ENCODE data around the gene GLYR1.

The GLYR1 gene

GRCh38 chr16:4805231-4805630 is 41.9 kb downstream of the GLYR1 start:
- DNase-seq (ENCODE audit: low spot score): no peak

- no peak for DNase-seq (ENCODE audit: low spot score)
Observed at GRCh38 chr16:4803898-4804762, 43.0 kb downstream of the GLYR1 start.

DNA sequence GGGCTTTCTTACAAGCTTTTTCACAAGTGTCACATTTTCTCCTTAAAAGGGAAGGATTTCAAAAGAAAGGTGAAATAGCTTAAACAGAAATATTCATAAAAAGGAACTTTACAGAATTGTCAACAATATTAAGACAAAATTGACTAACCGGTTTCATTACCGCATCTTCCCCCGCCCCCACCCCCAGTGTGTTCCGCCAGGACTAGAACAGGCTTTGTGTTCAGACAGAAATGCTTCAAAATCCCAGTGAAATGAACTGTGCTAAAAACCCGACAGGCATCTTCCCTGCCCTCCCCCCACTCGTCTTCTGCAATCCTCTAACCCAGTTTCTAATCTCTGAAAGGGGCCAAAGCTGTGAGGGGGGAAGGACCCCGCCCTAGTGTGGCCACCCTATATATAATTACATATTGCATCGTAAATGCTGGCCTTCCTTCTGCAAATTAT is 43.7 kb downstream of the GLYR1 start:
- no peak for DNase-seq (ENCODE audit: low spot score)

- peak; percentile 99 for DNase-seq (ENCODE audit: low spot score)
Observed at GRCh38 chr16:4802659-4803287, 44.3 kb downstream of the GLYR1 start.

DNA sequence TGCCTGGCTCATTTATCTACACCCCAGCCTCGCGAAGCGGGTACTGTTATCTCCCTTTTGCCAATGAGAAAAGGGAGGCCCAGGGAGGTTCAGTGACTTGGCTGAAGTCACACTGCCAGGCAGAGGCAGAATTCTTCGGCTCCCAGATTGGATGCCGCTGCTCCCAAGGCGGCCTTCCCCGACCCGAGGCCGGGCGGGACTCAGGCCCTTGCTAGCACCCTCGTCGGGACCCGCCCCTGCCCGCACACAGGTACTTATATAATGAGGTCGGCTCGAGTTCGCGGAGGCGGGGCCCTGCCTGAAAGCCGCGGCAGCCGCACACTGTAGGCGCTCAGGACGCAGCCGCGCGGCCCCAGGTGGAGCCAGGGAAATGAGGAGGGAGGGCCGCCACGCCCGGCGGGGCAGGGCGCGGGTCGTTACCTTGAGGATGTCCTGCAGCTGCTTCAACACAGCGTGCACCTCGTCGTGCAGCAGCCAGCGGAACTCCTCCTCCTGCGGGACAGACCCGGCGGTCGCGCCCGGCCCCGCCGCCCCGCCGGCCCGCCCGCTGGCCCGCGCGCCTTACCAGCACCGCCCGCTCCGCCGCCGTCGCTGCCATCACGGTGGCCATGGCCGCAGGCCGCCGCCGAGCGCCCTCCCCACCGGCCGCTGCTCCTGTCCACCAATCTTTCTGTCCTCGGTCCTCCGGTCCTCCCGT is 45.0 kb downstream of the GLYR1 start, which contains the start of gene ROGDI:
Gene ROGDI, minus strand, starts transcription at position 672 of the 697 bp plus-strand sequence. Its CDS starts 62 bp downstream, at position 610.
- peak; percentile 63 for DNase-seq (ENCODE audit: low spot score)

DNA sequence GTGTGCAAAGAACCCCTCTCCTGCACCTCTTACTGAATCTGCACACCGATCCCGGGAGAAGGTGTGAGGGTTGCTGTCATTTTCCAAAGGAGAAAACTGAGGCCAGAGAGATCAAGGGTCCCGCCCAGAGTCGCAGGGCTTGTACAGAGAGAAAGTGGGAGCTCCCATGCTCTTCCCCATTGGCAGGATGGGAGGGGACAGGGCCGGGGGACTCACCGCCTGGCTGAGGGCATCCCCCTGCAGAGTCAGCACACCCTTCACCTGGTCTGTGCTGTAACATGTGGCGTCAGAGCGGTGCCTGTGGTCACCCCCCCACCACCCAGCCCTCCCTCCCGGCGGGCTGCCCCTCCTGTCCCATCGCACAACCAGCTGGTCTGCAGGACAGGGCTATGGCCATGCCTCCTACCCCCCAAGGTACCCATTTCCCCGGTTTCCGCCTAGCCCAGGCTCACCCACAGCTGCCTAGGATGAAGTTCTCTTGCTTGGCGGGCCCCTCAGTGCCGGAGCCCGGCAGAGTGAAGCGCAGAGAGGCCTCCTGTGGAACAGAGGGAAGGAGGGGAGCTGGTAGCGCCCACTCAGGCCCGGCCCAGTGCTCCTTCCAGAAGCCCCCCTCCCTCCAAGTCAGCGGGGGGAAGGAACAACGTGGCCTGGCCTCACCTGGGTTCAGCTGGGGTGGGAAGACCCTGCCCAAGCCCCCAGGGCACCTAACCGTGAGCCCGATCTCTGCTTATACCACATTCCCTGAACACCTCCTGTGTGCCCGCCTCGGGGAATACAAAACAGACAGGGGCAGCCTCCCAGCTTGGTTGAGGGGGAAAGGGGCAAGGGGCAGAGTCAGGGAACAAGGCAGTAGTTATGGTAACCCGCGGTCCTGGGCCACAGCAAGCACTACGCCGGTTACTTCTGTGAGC is 45.8 kb downstream of the GLYR1 start:
- DNase-seq (ENCODE audit: low spot score): no peak

DNA sequence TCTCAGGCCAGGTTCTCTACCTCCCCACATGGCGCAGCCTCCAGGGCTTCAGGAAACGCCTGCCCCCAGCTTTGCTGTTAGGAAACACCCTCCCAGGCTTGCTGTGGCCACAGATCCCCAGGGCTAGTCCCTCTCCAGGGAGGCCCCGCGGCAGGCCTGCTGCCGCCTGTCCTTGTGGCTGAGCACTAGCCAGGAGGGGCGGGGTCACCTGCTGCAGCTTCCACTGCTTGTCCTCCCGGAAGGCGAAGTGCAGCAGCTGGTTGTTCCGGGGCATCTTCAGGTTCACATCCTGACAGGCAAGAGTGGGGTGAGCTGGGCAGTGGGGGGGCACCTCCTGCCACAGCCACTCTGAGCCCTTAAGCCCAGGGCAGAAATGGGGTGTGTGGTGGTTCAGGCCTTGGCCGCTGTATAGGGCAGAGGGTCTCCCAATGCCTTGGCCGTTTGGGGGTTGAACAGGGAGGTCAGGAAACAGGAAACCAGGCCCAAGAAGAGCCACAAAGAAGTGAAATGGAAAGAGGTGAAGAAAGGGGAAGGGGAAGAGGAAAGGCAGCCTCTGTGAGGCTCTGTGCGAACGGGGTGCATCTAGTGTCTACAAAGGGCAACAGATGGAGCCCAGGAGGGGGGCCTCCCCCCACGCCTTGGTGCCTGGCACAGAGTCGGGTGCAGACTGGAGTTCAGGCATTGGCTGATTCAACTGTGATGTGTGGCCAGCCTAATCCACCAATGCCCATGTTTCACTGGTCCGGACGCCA is 46.6 kb downstream of the GLYR1 start:
- no peak for DNase-seq (ENCODE audit: low spot score)

- no peak for DNase-seq (ENCODE audit: low spot score)
Observed at GRCh38 chr16:4799171-4799855, 47.8 kb downstream of the GLYR1 start.

DNA sequence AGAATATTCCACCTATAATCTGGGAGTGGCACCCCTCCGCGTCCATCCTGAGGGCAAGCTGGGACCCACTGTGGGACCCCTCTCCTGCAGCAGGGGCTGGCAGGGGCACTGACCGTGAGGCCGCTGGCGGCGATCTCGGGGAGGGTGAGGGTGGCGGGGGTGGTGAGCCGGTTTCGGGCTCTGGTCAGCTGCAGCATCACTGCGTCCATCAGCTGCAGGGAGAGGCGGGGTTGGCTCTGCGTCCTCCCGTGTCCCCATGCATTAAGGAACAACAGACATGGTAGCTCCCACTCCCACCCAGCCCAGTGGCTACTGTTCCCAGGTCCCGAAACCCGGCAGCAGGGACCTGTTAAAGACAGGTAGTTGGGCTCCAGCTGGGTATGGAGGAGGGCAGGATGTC is 48.6 kb downstream of the GLYR1 start:
- no peak for DNase-seq (ENCODE audit: low spot score)

- no peak for DNase-seq (ENCODE audit: low spot score)
Observed at GRCh38 chr16:4797805-4798252, 49.3 kb downstream of the GLYR1 start.

DNA sequence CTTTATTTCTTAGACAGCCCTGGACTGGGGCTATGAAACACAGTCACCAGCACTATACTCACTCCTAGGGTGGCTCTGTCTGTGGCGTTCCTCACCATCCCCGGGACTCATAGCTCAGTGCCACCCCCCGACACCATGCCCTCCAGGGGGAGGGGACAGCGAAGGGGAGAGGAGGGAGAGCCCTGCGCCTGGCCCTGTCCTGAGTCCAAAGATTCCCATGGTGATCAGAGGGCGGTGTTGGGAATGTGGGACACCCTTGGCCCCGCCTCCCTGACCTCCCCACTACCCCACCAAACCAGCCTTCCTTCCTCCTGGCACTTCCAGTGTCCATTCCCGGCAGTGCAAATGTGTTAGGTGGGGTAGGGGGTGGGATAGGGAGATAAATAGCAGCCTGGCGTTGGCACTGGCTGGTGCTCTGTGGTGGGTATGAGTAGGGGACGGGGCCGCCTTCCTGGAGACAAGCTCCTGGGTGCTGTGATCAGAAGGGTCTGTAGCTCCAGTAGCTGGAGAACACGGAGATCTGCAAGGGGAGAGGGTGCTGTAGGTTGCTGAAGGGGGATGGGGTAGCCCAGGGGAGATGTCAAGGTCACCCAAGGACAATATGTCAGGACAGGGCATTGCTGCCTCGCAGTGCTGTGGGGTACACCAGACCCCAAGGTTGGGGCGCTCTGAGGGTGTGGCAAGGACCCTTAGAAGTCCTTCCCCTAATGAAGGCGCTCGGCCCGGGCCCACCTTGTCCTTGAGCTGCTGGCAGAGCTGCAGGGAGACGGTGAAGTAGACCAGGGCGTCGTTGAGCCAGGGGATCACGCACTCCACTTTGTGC is 49.9 kb downstream of the GLYR1 start:
- DNase-seq (ENCODE audit: low spot score): no peak

DNA sequence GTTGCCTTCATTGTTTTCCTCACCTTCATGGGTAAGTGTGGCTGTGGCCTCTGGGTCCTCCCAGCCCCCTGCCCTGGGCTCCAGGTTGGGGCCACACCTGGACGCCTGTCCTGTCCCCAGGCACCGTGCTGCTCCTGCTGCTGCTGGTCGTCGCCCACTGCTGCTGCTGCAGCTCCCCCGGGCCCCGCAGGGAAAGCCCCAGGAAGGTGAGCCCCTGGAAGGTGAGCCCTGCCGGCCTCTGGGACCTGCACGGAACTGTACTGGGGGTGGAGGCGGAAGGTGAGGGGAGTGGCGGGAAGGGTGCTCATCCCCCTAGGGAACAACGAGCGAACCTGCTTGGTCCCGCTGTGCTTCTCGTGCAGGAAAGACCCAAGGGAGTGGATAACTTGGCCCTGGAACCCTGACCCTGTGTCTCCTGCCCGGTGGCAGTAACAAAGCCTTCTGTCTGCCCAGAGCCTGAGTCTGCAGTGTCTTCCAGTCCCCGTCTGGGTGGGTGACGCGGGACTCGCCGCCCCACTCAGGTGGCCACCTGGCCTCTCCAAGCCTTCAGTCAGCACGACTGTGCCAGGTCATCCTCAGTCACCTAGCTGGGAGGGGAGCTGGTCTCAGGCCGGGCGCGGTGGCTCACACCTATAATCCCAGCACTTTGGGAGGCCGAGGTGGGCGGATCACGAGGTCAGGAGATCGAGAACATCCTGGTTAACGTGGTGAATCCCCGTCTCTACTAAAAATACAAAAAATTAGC is 51.1 kb downstream of the GLYR1 start:
- DNase-seq (ENCODE audit: low spot score): no peak

GRCh38 chr16:4795181-4795827 is 51.8 kb downstream of the GLYR1 start, which contains the start of gene SMIM22:
Gene SMIM22 (plus strand): TSS chr16:4795369. CDS start chr16:4795735, 366 bp downstream.
- no peak for DNase-seq (ENCODE audit: low spot score)

- DNase-seq (ENCODE audit: low spot score): no peak
Observed at GRCh38 chr16:4792951-4793513, 54.1 kb downstream of the GLYR1 start.

GRCh38 chr16:4790871-4791270 is 56.2 kb downstream of the GLYR1 start:
- DNase-seq (ENCODE audit: low spot score): no peak

GRCh38 chr16:4790261-4790660 is 56.8 kb downstream of the GLYR1 start:
- DNase-seq (ENCODE audit: low spot score): no peak

- no peak for DNase-seq (ENCODE audit: low spot score)
Observed at GRCh38 chr16:4788910-4789309, 58.2 kb downstream of the GLYR1 start.

DNA sequence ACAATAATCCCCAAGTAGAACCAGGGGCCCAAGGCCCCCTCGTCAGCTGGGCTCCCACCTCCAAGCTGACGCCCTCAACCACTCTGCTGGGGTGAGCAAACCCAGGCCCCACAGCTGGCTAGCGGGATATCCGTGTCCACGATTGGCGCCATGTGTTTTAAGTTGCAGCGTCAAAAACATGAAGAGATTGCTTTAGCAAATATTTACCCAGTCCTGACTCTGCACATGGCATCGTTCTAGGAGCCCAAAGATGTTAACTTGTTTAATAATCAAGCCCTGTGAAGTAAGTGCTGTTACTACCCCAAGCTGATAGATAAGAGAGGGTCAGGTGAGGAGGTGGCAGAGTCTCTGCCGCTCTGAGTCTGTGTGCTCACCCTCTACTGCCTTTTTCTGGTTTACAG is 58.6 kb downstream of the GLYR1 start:
- no peak for DNase-seq (ENCODE audit: low spot score)
